ENCODE measurements around the gene PUM1. TPM values are rescaled to one million over a fixed set of nuclear protein-coding genes. Genes with fewer than 3 reads are reported as not detected.
A peak's percentile ranks its signal among the peaks of the same experiment; 100 is the strongest.

Gene PUM1
- total and polyA plus RNA-seq, 2 of the 8 experiments (the other 6 are each of a cell fraction or from before 2014, with no cell fraction given): 122 to 177 TPM

DNA sequence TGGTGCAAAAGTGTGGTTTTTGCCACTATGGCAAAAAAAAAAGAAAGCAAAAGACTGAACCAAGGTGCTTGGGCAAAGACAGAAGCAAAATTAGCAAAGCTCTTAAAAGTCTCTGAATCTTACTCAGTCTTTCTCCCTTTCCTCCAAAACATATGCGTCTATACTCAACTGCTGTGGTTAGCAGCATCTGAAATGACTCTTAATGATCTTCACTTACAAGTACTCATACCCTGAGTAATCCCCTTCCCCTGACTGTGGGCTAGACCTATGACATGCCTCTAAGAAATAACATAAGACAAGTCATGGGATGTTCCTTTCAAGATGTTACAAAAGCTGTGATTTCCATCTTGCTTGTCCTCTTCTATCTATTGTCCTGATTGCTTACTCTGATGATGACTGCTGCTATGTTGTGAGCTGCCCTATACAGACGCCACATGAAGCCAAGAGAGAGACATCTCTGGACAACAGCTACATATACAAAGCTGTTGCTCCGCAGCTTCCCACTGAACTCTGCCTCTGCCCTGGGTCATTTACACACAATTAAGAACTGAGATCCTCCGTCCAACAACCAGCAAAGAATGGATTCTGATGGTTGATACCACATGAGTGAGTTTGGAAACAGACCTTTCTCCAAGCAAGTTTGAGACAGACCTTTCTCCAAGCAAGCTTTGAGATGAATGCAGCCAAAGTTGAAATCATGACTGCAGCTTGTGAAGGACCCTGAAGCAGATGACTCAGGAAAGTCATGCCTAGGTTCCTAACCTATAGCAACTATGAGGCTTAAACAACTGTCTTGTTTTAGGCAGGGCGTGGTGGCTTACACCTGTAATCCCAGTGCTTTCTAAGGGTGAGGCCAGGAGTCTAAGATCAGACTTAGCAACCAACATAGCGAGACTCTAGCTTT, 55.2 kb downstream of the PUM1 start:
- Histone ChIP-seq H3K4me2 (ENCODE audit: insufficient read depth in 1 of 2, low read depth in 2 of 2, low read length in 2 of 2) (peak overlapping the region in 1 of 2 experiments; percentile 22; a peak in 1 of 4 replicates), H3K4ac (replicated peaks; ENCODE audit: insufficient read length, low read depth, low read length) (no peak overlapping the region)

More for the DNA sequence above, 55.2 kb downstream of the PUM1 start:
- no peak overlapping the region for H3K23ac ChIP-seq (ENCODE audit: insufficient read length)
- no peak overlapping the region for H3K18ac ChIP-seq (ENCODE audit: extremely low read depth, low read length)
- H3K56ac ChIP-seq (replicated peaks; ENCODE audit: insufficient read length, low read depth, low read length): no peak overlapping the region
- H3K4me3 ChIP-seq (ENCODE audit: extremely low read depth in 1 of 4, insufficient read depth in 2 of 4, low read depth in 3 of 4, low read length in 4 of 4): no peak overlapping the region
- peaks cover 31 to 100% of the 10 kb centered on the region in 2 experiments for H3K79me2 ChIP-seq (ENCODE audit: control insufficient read depth in 1 of 2, insufficient read depth in 2 of 2, low read length in 2 of 2)
- no peak overlapping the region for H4K5ac ChIP-seq (ENCODE audit: insufficient read length, low read depth, low read length)
- H3K14ac ChIP-seq (ENCODE audit: insufficient read length): no peak overlapping the region
- no peak for DNase-seq (ENCODE audit: low read depth in 1 of 2, low spot score in 2 of 2)
- H3K27ac ChIP-seq (ENCODE audit: low read depth, low read length): no peak overlapping the region
- peaks cover 0 to 20% (median 7%) of the 10 kb centered on the region in 4 experiments; a peak in 7 of 8 replicates for H3K36me3 ChIP-seq (ENCODE audit: control insufficient read depth in 2 of 4, insufficient read depth in 4 of 4, low read length in 3 of 4)
- H4K8ac ChIP-seq (ENCODE audit: extremely low read depth, insufficient read depth, low read length): no peak overlapping the region
- peaks cover 0 to 5% (median 1%) of the 10 kb centered on the region in 4 experiments; a peak in 4 of 7 replicates for H3K4me1 ChIP-seq (replicated peaks in 1 of 4; ENCODE audit: control insufficient read depth in 3 of 4, insufficient read depth in 4 of 4, low read length in 3 of 4)
- H2AK5ac ChIP-seq (ENCODE audit: low read depth, low read length): no peak overlapping the region
- ChIA-PET CTCF (ENCODE audit: partially characterized antibody) (interaction anchor here (0.7 to 1.8 kb wide), 5 partner anchors 8 to 174 kb away, joined by 3 read pairs; no protein-coding TSS in a partner anchor), POLR2A (ENCODE audit: partially characterized antibody) (interaction anchor here (1.1 to 1.5 kb wide), 4 partner anchors 11 to 55 kb away, joined by 3 to 4 read pairs (median 4); partner anchors contain the start of gene PUM1)
- no peaks in the 10 kb centered on the region for H3K23me2 ChIP-seq (ENCODE audit: low read depth, low read length)
- no peak overlapping the region for H2BK15ac ChIP-seq (ENCODE audit: low read length)
- H2AFZ ChIP-seq (ENCODE audit: low read length): no peak overlapping the region
- no peak overlapping the region for H2BK120ac ChIP-seq (replicated peaks; ENCODE audit: low read depth, low read length)
- H3K9me3 ChIP-seq (ENCODE audit: insufficient read depth in 2 of 2, low read depth in 1 of 2, low read length in 1 of 2): no peaks in the 10 kb centered on the region
- no peak overlapping the region for H3K9ac ChIP-seq (replicated peaks in 1 of 4; ENCODE audit: extremely low read depth in 1 of 4, low read depth in 3 of 4, low read length in 3 of 4)
- no peak overlapping the region; the same call in 1 of the 2 replicates for H2BK12ac ChIP-seq (ENCODE audit: low read depth, low read length)
- 0 out of 2 replicates have a peak, but pooled peaks have one; percentile 43 for TF ChIP-seq POLR2AphosphoS5 (IDR thresholded peaks at IDR 0.05; ENCODE audit: low read depth, low read length)
- no peak for TF ChIP-seq SIX5 (IDR thresholded peaks at IDR 0.05; ENCODE audit: low read depth, low read length)
- TF ChIP-seq, protein P1, sequence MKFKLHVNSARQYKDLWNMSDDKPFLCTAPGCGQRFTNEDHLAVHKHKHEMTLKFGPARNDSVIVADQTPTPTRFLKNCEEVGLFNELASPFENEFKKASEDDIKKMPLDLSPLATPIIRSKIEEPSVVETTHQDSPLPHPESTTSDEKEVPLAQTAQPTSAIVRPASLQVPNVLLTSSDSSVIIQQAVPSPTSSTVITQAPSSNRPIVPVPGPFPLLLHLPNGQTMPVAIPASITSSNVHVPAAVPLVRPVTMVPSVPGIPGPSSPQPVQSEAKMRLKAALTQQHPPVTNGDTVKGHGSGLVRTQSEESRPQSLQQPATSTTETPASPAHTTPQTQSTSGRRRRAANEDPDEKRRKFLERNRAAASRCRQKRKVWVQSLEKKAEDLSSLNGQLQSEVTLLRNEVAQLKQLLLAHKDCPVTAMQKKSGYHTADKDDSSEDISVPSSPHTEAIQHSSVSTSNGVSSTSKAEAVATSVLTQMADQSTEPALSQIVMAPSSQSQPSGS (IDR thresholded peaks at IDR 0.05; ENCODE audit: low read length): no peak
- TF ChIP-seq RNF2 (IDR thresholded peaks at IDR 0.05; ENCODE audit: borderline replicate concordance, low read depth, low read length, missing control alignments, poor library complexity, severe bottlenecking): no peak
- no peak overlapping the region for H4K91ac ChIP-seq (replicated peaks; ENCODE audit: insufficient read length, low read length)
- H2BK5ac ChIP-seq (ENCODE audit: low read depth, low read length): no peak overlapping the region
- 88% methylated on average over 6 of the region's 6 CpGs; no CpG with 5 or more reads in 1 of the 2 experiments for WGBS, 2 experiments (ENCODE audit: extremely low coverage in 1 of 2, insufficient coverage in 1 of 2, insufficient read length in 1 of 2, insufficient replicate concordance in 2 of 2, low coverage in 1 of 2, low lambda C conversion rate in 2 of 2, missing lambda C conversion rate in 1 of 2)
- H3K27me3 ChIP-seq (replicated peaks in 1 of 4; ENCODE audit: control insufficient read depth in 3 of 4, extremely low read depth in 1 of 4, insufficient read depth in 3 of 4, low read length in 3 of 4): no peaks in the 10 kb centered on the region
- no peak overlapping the region for H2BK20ac ChIP-seq (ENCODE audit: low read length)
- FAIRE-seq: no peak
- H3K79me1 ChIP-seq (ENCODE audit: low read depth, low read length): peaks cover 8% of the 10 kb centered on the region
- peaks cover 40 to 48% of the 10 kb centered on the region in 2 experiments for H4K20me1 ChIP-seq (replicated peaks in 1 of 2; ENCODE audit: control insufficient read depth in 1 of 2, insufficient read depth in 2 of 2, low read length in 2 of 2)

All from H1 (cell line).